Natural killer cell (primary cell): ENCODE data around the gene TMEM74B. TPM values are rescaled to one million over a fixed set of nuclear protein-coding genes. Genes with fewer than 3 reads are reported as not detected.

ENCODE experiments used
- ATAC-seq, 3 donors: fragments of 150-1000 bp in 2 of 3; fragments of 200-7000 bp in 1 of 3; cut with Tn5 transposase; 1 replicate in 1 of 3; 2 replicates in 2 of 3; pipeline ENCODE4 v1.10.0; 2021; ENCODE audit warnings: mild to moderate bottlenecking in 2 of 3, moderate library complexity in 2 of 3
- DNase-seq, 2 donors: peaks; one replicate each; pipeline versions ENCODE4 v3.0.0 to v3.0.0-alpha.2; 2013 to 2021; ENCODE audit warnings: mixed read lengths in 1 of 2
- H3K27ac ChIP-seq: one replicate; pipeline ENCODE4 v1.5.1; 2013; ENCODE audit warnings: mild to moderate bottlenecking, low read length
- H3K27me3 ChIP-seq: one replicate; pipeline ENCODE4 v1.6.1; 2013; ENCODE audit warnings: low read length; ENCODE audit not compliant: control insufficient read depth, insufficient read depth
- H3K36me3 ChIP-seq: one replicate; pipeline ENCODE4 v1.6.1; 2013; ENCODE audit warnings: low read length; ENCODE audit not compliant: control insufficient read depth, insufficient read depth
- H3K4me1 ChIP-seq: one replicate; pipeline ENCODE4 v1.6.1; 2013; ENCODE audit warnings: low read length; ENCODE audit not compliant: control insufficient read depth, insufficient read depth
- H3K4me3 ChIP-seq: one replicate; pipeline ENCODE4 v1.5.1; 2013; ENCODE audit warnings: low read length
- H3K9me3 ChIP-seq: one replicate; pipeline ENCODE4 v1.6.1; 2013; ENCODE audit warnings: low read length; ENCODE audit not compliant: control insufficient read depth, insufficient read depth
- H3K27ac Mint-ChIP-seq, 2 donors: one replicate each; pipeline ENCODE4 v1.8.0; 2022; ENCODE audit warnings: mild to moderate bottlenecking in 2 of 2, mixed read lengths in 2 of 2, moderate library complexity in 1 of 2
- H3K27me3 Mint-ChIP-seq, 2 donors: one replicate each; pipeline ENCODE4 v1.8.0; 2022; ENCODE audit warnings: low read depth in 2 of 2, mixed read lengths in 2 of 2
- H3K36me3 Mint-ChIP-seq: one replicate; pipeline ENCODE4 v1.8.0; 2022; ENCODE audit warnings: mixed read lengths
- H3K4me1 Mint-ChIP-seq, 2 donors: one replicate each; pipeline ENCODE4 v1.8.0; 2022; ENCODE audit warnings: mixed read lengths in 2 of 2
- H3K4me3 Mint-ChIP-seq: one replicate; pipeline ENCODE4 v1.8.0; 2022; ENCODE audit warnings: mild to moderate bottlenecking, moderate library complexity, mixed read lengths
- H3K9me3 Mint-ChIP-seq, 2 donors: one replicate each; pipeline ENCODE4 v1.8.0; 2022; ENCODE audit warnings: mixed read lengths in 2 of 2
- WGBS: methylation state at CpG from one replicate; pipeline ENCODE4 v1.1.7; 2013; ENCODE audit warnings: missing lambda C conversion rate; ENCODE audit not compliant: insufficient coverage; 5-methylcytosine and 5-hydroxymethylcytosine counted together
- intact Hi-C: fragments of 100-400 bp; cut with micrococcal nuclease; formaldehyde crosslinking; loops from one replicate; pipeline ENCODE4 v1.14.2; 2022
- total RNA-seq, 4 donors: library from RNA; stranded (reverse); fragments of 120-200 nt in 1 of 4; gene quantifications; one replicate each; pipeline versions ENCODE4 v1.2.3 to v1.2.4, GENCODE V29; 2013 to 2022
- TF ChIP-seq, protein P1 (sequence below): fragments of 200-600 bp; IDR thresholded peaks from one replicate; pipeline ENCODE4 v1.8.0; 2022; ENCODE audit warnings: antibody characterized with exemption

Gene TMEM74B
- total RNA-seq, 3 donors from 2014 or later (not counting 1 experiment from before 2014, with no cell fraction given): 0.35 TPM; not detected in 2

GRCh38 chr20:1174787-1175186 is 10.0 kb downstream of the TMEM74B start:
- TF ChIP-seq, protein P1, sequence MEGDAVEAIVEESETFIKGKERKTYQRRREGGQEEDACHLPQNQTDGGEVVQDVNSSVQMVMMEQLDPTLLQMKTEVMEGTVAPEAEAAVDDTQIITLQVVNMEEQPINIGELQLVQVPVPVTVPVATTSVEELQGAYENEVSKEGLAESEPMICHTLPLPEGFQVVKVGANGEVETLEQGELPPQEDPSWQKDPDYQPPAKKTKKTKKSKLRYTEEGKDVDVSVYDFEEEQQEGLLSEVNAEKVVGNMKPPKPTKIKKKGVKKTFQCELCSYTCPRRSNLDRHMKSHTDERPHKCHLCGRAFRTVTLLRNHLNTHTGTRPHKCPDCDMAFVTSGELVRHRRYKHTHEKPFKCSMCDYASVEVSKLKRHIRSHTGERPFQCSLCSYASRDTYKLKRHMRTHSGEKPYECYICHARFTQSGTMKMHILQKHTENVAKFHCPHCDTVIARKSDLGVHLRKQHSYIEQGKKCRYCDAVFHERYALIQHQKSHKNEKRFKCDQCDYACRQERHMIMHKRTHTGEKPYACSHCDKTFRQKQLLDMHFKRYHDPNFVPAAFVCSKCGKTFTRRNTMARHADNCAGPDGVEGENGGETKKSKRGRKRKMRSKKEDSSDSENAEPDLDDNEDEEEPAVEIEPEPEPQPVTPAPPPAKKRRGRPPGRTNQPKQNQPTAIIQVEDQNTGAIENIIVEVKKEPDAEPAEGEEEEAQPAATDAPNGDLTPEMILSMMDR: no peak
- H3K4me3 ChIP-seq: no peak overlapping the region
- DNase-seq: no peak
- H3K9me3 ChIP-seq: no peaks in the 10 kb centered on the region
- Mint-ChIP-seq H3K4me3 (no peak overlapping the region), H3K36me3 (no peaks in the 10 kb centered on the region), H3K27me3 (no peaks in the 10 kb centered on the region), H3K4me1 (peaks cover 0 to 5% of the 10 kb centered on the region in 2 donors), H3K27ac (peak overlapping the region in 1 of 2 donors; percentile 15), H3K9me3 (no peaks in the 10 kb centered on the region)
- ATAC-seq: no peak
- intact Hi-C loops: no loop called here
- peaks cover 21% of the 10 kb centered on the region for H3K36me3 ChIP-seq
- 98% methylated on average over 8 of the region's 8 CpGs for WGBS
- no peaks in the 10 kb centered on the region for H3K4me1 ChIP-seq
- no peaks in the 10 kb centered on the region for H3K27me3 ChIP-seq
- H3K27ac ChIP-seq: no peak overlapping the region

DNA sequence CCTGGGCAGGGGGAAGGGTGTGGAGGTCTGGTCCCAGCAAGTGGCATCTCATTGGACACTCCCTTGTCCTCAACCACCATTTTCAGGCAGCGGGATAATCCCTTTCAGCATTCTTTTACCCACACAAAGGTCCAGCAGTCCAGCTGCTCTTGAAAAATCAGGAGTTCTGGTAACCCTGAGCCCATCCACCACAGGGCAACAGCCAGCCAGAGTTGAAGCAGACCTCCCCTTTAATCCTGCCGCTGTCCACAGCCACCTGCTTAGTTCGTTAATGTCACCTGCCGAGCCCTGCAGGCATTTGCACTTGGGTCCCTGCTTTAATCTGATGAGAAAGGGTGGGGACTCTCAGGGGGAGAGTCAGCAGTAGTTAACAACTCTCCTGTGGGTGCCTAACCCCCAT is 11.1 kb downstream of the TMEM74B start:
- no peaks in the 10 kb centered on the region for H3K9me3 Mint-ChIP-seq
- DNase-seq (no peak), ATAC-seq (no peak)
- H3K27me3 Mint-ChIP-seq: no peaks in the 10 kb centered on the region
- H3K4me3 Mint-ChIP-seq: no peak overlapping the region
- Histone ChIP-seq H3K36me3 (peaks cover 31% of the 10 kb centered on the region), H3K9me3 (no peaks in the 10 kb centered on the region), H3K4me1 (no peaks in the 10 kb centered on the region), H3K4me3 (no peak overlapping the region), H3K27me3 (no peaks in the 10 kb centered on the region), H3K27ac (no peak overlapping the region)
- TF ChIP-seq, protein P1: no peak
- no peak overlapping the region for H3K27ac Mint-ChIP-seq
- peaks cover 1% of the 10 kb centered on the region for H3K36me3 Mint-ChIP-seq
- H3K4me1 Mint-ChIP-seq: peaks cover 0 to 5% of the 10 kb centered on the region in 2 donors
- 98% methylated on average over 4 of the region's 4 CpGs for WGBS
- intact Hi-C loops: no loop called here

- H3K27me3 ChIP-seq: no peaks in the 10 kb centered on the region
- H3K36me3 ChIP-seq: peaks cover 47% of the 10 kb centered on the region
- WGBS: 94% methylated on average over 4 of the region's 4 CpGs
- DNase-seq (peak in 1 of 2 donors; percentile 25), ATAC-seq (no peak)
- no peak overlapping the region for H3K4me3 ChIP-seq
- Mint-ChIP-seq H3K27me3 (no peaks in the 10 kb centered on the region), H3K9me3 (no peaks in the 10 kb centered on the region), H3K4me1 (no peaks in the 10 kb centered on the region), H3K27ac (no peak overlapping the region), H3K36me3 (peaks cover 19% of the 10 kb centered on the region), H3K4me3 (no peak overlapping the region)
- intact Hi-C loops: no loop called here
- no peaks in the 10 kb centered on the region for H3K4me1 ChIP-seq
- TF ChIP-seq, protein P1: no peak
- no peak overlapping the region for H3K27ac ChIP-seq
- H3K9me3 ChIP-seq: no peaks in the 10 kb centered on the region
Measured at GRCh38 chr20:1171461-1172093, 13.2 kb downstream of the TMEM74B start.

- ATAC-seq (no peak), DNase-seq (no peak)
- Histone ChIP-seq H3K36me3 (peaks cover 69% of the 10 kb centered on the region), H3K27ac (no peak overlapping the region), H3K4me1 (no peaks in the 10 kb centered on the region), H3K9me3 (no peaks in the 10 kb centered on the region), H3K27me3 (no peaks in the 10 kb centered on the region), H3K4me3 (no peak overlapping the region)
- TF ChIP-seq, protein P1: no peak
- intact Hi-C loops: no loop called here
- peaks cover 30% of the 10 kb centered on the region for H3K36me3 Mint-ChIP-seq
- no peak overlapping the region for H3K27ac Mint-ChIP-seq
- no peaks in the 10 kb centered on the region for H3K9me3 Mint-ChIP-seq
- H3K27me3 Mint-ChIP-seq: no peaks in the 10 kb centered on the region
- no peak overlapping the region for H3K4me3 Mint-ChIP-seq
- H3K4me1 Mint-ChIP-seq: no peaks in the 10 kb centered on the region
- WGBS: 96% methylated on average over 5 of the region's 5 CpGs
Measured at GRCh38 chr20:1169224-1169623, 15.6 kb downstream of the TMEM74B start.
